Ramos (cell line): ENCODE data around the gene SYT15.
"Not testable (repeated sequence)": the region's sequence is repeated elsewhere in the genome, so short reads cannot be mapped to it uniquely, and the experiment has no call there.

Source experiments
- in situ Hi-C: fragments of 300-500 bp; cut with MboI; formaldehyde crosslinking; loops from one replicate; pipeline ENCODE4 v1.14.3; 2022; ENCODE audit warnings: low sequenced_read_pairs; ENCODE audit not compliant: unreplicated experiment

Gene SYT15

GRCh38 chr10:46578474-46579178 is at the start of gene SYT15:
Gene SYT15, plus strand, starts transcription at chr10:46579128. Its CDS starts 41 bp downstream, at chr10:46579169.
- in situ Hi-C loops = not testable (repeated sequence)

- in situ Hi-C loops = not testable (repeated sequence)
These were observed 49.2 kb upstream of the SYT15 start for GRCh38 chr10:46529742-46530141.

GRCh38 chr10:46530249-46531186 is 48.4 kb upstream of the SYT15 start:
- in situ Hi-C loops = no loop called here

- in situ Hi-C loops = not testable (repeated sequence)
These were observed 46.7 kb upstream of the SYT15 start for GRCh38 chr10:46532256-46532655.

- in situ Hi-C loops = no loop called here
These were observed 44.0 kb upstream of the SYT15 start for GRCh38 chr10:46534828-46535524.

GRCh38 chr10:46536171-46536570 is 42.8 kb upstream of the SYT15 start:
- in situ Hi-C loops = no loop called here

- in situ Hi-C loops = no loop called here
These were observed 42.1 kb upstream of the SYT15 start for GRCh38 chr10:46536781-46537180.

GRCh38 chr10:46537309-46537708 is 41.6 kb upstream of the SYT15 start:
- in situ Hi-C loops = no loop called here

GRCh38 chr10:46538155-46538554 is 40.8 kb upstream of the SYT15 start:
- in situ Hi-C loops = no loop called here

- in situ Hi-C loops = no loop called here
These were observed 40.1 kb upstream of the SYT15 start for GRCh38 chr10:46538717-46539426.

GRCh38 chr10:46539596-46540411 is 39.1 kb upstream of the SYT15 start:
- in situ Hi-C loops = no loop called here

- in situ Hi-C loops = no loop called here
These were observed 38.4 kb upstream of the SYT15 start for GRCh38 chr10:46540412-46541016.

- in situ Hi-C loops = no loop called here
These were observed 37.8 kb upstream of the SYT15 start for GRCh38 chr10:46541017-46541661.

GRCh38 chr10:46541735-46542566 is 37.0 kb upstream of the SYT15 start:
- in situ Hi-C loops = no loop called here

- in situ Hi-C loops = no loop called here
These were observed 36.1 kb upstream of the SYT15 start for GRCh38 chr10:46542567-46543465.
